ENCODE measurements around the gene HDAC4.

HDAC4 gene

DNA sequence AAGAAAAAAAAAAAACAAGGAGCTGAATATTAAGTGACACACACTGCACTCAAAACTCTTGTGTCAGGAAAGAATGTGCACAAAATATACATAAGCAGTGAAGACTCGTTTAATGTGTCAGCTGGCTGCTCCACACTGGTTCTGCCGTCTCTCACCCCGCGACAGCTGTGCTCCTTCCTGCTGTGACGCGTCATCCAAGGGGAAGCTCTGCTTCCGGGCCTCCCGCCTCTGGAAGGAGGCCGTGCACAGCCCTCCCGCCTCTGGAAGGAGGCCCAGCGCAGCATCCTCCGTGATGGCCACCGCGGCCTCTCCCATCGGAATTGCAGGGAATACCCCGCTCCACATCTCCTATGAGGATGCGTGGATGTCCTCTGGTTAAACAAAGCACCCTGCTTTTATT lies 151.0 kb downstream of the HDAC4 start:
- in situ Hi-C loops (cut with HindIII; ENCODE audit: low pct_ligation_motif_present, low pct_unique_long_range_greater_than_20kb, low sequenced_read_pairs), result no loop called here

DNA sequence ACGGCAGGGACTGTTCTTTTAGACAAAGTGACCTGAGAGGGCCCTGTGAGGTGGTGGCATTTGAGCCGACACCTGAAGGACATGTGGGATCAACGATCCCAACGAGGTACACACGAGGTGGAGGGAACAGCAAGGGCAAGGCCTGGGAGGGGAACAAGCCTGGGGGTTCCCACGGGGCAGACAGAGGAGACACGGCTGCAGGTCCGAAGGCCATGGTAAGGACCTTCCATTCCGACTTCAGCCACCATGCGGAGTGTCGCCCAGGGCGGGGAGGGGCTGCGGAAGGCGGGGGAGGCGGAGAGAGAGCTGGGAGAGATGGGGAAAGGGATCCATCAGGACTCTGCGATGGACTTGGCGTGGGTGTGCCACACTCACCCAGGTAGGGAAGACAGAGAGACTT lies 151.8 kb downstream of the HDAC4 start:
- no peak for DNase-seq
- in situ Hi-C loops (cut with HindIII; ENCODE audit: low pct_ligation_motif_present, low pct_unique_long_range_greater_than_20kb, low sequenced_read_pairs), result no loop called here

More for the DNA sequence above, 151.0 kb downstream of the HDAC4 start:
- no peak for DNase-seq

DNA sequence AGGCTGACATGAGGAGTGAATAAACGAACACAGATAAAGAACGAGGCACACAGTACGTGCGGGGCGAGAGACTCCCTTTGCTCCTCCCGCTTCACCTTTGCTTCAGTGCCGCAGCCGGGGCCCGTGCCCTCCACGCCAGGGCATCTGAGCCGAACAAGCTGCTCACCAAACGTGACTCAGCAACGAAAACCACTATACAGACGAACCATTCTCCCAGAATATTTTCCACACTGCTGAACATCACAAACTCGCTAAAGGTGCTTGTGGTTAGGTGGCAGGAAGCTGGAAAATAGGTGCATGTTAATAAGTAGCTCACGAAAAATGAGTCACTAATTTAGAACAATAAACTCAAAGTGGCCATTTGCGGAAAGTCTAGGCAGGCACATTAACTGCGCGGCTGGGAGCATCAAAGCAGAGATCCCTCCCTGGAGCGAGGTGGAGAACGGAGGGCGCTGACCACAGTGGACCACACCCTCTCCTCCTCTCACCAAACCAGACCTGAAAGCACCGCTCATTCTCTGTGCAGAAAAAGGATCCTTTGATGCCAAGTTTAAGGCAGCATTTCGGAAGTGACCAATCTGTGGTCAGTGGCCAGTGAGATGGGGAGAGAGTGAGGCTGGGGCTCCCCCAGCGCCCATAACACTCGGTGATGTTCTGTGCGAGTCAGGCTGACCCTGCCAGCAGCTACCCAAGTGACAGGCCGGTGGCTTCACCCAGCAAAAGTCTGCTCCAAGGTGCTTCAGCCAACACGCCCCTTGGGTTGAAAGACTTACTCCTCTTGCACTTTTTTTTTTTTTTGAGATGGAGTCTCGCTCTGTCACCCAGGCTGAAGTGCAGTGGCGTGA lies 153.2 kb downstream of the HDAC4 start:
- DNase-seq, result peak; percentile 92
- in situ Hi-C loops (cut with HindIII; ENCODE audit: low pct_ligation_motif_present, low pct_unique_long_range_greater_than_20kb, low sequenced_read_pairs), result no loop called here

DNA sequence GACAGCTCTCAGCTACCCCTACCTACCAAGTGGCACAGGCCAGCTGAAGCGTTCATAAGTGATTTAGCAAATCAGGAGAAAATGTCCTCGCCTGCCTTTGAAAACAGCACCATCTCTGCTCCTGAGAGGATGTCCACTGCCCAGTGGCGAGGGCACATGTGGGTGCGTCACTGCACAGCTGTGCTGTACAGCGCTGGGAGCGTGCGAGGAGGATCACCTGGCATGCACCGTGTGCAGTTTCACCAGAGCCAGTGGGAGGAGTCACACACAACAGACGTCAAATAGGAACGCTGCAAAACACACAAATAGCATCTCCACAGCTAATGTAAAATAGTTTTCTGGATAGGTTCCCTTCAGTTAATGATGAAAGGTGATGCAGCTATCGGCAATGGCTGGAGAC lies 154.1 kb downstream of the HDAC4 start:
- DNase-seq, result peak; percentile 81
- in situ Hi-C loops (cut with HindIII; ENCODE audit: low pct_ligation_motif_present, low pct_unique_long_range_greater_than_20kb, low sequenced_read_pairs), result no loop called here

DNA sequence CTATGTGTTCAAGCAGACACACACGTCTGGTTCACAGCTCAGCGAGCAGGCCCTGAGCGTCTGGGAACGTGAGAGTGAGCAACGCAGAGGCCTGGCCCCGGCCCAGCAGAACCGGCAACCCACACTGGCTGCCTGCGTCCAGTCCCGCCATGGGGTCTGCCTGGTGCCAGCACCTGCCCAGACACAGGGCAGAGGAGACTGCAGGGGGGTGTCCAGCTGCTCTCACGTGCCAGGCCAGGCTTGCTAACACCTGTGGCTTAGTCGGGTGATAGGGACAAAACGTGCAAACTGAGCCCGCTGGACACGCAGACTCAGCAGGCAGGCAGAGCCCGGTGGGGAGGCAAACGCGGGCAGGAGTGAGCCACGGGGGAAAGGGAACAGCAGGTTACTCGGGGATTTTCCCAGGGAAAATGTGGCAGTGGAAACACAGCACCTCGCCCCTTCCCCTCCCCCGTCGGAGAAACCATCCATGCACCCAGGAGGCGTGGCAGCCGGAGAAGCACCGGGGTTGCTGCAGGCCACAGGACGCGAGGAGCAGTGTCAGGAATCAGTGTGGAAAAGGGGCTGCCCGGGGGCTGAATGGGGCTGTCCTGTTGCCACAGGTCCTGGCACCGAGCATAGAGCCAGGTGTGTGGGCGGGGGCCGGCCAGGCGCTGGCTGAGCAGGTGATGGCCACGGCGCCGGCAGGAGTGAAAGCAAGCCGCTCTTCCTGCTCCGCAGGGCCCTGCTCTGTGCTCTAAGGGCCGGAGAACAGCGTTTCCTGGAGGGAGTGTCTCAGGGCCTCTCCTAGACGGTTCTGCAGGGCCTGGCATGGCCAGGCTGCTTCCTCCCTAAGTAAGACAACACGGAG lies 154.7 kb downstream of the HDAC4 start:
- in situ Hi-C loops (cut with HindIII; ENCODE audit: low pct_ligation_motif_present, low pct_unique_long_range_greater_than_20kb, low sequenced_read_pairs), result no loop called here
- peak; percentile 64 for DNase-seq

DNA sequence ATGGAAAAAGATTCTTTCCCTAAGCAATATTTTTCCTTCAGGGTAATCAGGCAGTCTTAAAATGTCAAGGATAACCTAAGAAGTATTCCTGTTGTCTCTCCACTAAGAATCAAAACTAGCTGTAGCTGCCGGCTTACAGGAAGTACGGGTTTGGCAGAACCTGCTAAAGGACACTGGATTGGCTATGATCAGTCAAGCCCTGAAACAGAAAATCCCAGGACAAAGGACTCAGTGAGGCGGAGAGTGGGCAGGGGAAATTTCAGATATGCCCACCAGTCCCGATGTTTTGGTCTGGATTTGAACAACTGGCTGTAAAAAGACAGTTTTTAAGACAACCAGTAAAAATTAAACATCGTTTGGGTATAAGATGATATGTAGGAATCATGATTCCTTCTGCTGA lies 155.7 kb downstream of the HDAC4 start:
- no peak for DNase-seq
- in situ Hi-C loops (cut with HindIII; ENCODE audit: low pct_ligation_motif_present, low pct_unique_long_range_greater_than_20kb, low sequenced_read_pairs), result no loop called here

DNA sequence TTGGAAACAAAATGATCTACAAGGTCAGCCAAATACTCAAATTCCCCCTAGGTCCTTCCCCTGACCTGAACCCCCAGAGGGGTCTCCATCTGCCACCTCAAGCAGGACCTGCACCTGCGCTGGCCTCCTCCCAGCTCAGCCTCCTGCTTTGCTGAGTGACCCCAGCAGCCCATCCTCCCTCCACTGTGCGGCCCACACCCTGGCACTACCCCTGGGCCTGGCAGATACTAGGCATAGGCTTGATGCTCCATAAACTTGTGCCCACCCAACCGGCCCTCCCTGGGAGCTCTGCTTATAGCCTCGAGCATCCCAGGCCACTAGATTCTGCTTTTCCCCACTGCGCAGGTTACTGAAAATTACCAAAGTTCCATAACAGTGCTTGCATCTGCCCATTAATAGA lies 156.2 kb downstream of the HDAC4 start:
- in situ Hi-C loops (cut with HindIII; ENCODE audit: low pct_ligation_motif_present, low pct_unique_long_range_greater_than_20kb, low sequenced_read_pairs), result no loop called here
- DNase-seq, result no peak

DNA sequence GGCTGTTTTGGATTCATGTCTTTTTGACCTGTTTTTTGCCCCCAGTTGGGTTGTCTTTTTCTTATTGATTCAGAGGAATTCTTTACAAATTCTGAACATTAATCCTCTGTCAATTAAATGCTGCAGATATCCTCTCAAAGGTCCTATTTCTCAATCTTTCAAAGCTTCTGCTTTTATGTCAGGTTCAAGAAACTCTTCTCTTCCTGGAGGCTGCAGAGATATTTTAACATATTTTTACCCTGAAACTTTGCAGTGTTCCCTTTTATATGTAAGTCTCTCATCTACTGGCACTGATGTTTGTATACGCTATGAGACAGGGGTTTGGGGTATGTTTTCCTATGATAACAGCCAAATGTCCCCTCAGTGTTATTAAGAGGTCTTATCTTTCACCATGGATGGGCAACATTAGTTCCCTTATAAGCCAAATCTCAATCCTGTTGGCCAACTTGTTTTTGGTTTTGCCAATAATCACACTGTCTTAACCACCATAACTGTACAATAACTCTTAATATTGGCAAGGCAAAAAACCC lies 159.3 kb downstream of the HDAC4 start:
- no peak for DNase-seq
- in situ Hi-C loops (cut with HindIII; ENCODE audit: low pct_ligation_motif_present, low pct_unique_long_range_greater_than_20kb, low sequenced_read_pairs), result no loop called here

DNA sequence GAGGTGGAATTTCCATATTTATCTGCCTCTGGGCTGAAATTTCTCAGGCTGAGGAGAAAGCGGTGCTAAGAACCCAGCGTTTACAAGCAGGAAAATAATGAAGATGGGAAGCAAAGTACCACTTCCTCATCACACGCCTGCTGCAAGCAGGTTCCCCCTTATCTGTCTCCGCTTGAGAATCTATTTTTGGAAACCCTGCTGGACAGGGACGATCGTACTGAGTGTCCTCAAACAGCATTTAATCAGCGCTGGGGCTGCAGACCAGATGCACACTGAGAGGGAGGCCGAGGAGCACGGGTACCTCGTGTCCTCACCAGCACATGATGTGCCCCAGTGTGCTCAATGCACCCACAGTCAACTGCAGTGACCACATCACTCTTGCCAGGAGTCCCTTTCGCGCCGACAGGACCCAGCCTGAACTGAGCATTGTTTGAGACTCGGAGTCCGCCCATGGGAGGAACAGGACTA lies 160.4 kb downstream of the HDAC4 start:
- no peak for DNase-seq
- in situ Hi-C loops (cut with HindIII; ENCODE audit: low pct_ligation_motif_present, low pct_unique_long_range_greater_than_20kb, low sequenced_read_pairs), result no loop called here

DNA sequence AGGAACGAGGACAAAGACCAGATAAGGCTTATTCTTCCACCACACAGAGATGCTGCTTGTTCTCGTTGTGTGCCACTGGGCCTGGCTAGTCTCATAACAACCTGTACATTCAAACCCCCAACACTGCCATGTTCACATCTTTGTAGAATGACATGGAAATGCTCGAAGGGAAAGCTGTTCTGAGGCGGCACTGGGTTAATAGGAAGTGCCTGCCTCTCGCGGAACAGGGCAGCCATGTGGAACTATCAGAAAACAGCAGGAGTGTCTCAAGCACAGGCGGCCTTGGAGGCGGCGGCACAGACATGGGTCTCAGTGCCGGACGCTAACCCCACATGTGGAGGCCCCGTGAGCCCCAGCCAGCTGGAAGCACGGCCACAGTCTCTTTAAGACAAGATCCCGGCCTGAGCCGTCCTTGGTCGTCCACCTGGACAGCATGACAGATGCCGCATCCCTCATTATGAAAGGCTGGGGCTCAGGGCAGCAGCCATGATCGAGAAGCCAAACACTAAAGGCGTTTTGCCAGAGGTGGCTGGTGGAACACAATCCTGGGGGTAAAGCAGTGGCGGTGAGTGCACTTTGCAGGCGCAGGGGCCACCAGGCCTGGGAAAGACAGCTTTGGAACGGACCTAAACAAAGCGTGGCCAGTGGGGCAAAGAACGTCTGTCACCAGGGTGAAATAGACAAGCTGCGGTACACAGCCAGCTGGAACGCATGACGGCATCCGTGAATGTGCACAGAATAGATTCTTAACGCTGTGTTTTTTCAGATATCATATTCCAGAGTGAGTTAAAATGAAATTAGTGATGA lies 161.0 kb downstream of the HDAC4 start:
- in situ Hi-C loops (cut with HindIII; ENCODE audit: low pct_ligation_motif_present, low pct_unique_long_range_greater_than_20kb, low sequenced_read_pairs), result no loop called here
- DNase-seq, result no peak

DNA sequence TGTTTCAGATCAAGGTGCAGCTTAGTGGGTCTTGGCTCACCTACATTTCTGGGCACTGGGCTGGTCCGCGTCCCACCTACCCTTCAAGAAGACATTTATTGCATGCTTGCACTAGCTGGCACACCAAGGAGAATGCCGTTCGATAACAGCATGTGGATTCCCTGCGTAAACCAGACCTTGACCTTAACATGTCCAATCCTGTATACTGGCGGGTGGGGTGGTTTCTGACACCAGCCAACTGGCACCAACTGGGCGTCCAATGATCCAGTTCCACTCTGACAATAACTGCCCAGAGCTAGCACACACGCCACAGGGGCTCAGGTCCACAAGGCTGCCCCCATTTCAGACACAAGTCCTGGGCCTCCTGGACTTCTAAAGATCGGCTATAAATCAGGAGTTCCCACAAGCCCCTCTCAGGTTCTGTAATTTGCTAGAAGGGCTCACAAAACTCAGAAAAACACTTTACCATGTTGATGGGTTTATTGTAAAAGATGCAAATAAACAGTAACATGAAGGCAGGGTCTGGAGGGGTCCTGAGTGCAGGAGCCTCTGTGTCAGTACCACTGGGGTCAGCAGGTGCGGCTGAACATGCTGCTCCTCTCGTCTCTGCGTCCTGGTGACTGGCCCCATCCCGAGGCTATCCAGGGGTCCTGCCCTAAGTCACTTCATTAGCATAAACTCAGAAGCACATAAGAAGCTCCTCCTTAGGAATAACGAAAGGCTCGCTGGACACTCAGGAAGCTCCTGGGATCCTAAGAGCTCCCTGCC lies 161.8 kb downstream of the HDAC4 start:
- DNase-seq, result no peak
- in situ Hi-C loops (cut with HindIII; ENCODE audit: low pct_ligation_motif_present, low pct_unique_long_range_greater_than_20kb, low sequenced_read_pairs), result no loop called here

DNA sequence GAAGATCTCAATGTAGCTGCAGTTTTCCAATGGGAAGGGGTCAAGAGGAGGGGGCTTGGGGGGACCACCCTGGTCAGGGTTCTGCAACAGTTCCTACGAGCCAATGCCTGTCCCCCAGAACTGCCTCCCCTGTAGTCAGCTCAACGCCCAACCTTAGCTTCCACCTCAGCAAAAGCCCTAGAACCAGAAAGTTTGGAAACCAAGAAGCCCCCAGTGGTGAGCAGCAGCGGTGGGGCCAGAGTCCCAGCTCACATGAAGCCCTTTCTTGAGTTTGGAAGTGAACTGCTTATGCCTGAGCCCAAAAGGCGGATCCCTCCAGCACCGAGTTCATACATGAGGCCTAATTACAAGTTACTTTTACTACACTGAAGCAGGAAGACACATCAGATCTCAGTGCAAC lies 162.4 kb downstream of the HDAC4 start:
- DNase-seq, result no peak
- in situ Hi-C loops (cut with HindIII; ENCODE audit: low pct_ligation_motif_present, low pct_unique_long_range_greater_than_20kb, low sequenced_read_pairs), result no loop called here

DNA sequence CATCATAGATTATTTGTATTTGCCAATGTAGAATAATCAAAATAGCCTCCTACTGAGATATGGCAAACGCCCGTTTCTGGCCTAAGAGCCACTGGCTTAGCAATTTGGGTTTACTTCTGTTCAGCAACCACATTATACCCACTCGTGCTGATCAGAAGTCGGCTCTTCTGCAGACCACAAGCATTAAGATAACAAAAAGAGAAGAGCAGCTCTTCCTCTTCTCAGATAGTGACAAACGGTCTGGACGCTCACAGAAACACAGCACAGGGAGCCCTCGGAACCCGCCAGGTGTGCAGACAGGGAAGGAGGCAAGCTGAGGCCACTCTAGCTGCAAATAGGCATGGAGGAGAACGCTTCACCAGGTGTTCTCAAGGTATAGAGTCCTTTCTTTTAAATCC lies 164.0 kb downstream of the HDAC4 start:
- no peak for DNase-seq
- in situ Hi-C loops (cut with HindIII; ENCODE audit: low pct_ligation_motif_present, low pct_unique_long_range_greater_than_20kb, low sequenced_read_pairs), result no loop called here

DNA sequence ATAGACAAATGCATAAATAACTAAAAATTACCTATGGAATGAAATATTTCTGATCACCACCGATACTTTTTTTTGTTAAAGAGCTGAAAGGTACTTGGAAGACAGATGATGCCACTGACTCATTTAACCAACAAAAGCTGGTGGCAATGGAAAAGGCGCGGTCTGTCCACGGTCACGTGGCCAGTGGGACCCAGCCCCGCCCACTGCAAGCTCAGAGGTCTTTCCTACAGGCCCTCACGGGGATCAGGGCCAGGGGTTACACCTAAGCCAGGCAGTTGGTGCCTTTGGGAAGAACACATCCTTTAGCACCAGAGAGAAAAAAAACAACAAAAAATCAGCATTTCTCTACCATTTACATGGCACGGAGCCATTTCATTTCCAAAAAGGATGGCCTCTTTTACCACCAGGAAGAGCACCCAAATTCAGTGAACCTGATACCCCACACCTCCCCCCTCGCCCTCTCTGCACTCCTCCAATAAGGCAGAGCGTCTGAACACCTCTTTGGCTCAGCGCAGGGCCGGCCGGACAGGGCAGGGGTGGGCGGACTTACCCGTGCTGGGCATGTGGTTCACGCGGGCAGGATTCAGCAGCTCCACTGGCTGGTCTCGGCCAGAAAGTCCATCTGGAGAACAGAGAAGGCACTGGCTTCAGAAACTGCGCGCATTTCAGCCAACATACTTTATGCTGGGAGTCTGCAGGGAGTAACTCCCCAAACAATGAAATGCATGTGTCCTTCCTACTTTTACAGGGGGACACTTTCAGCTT lies 164.6 kb downstream of the HDAC4 start:
- no peak for DNase-seq
- in situ Hi-C loops (cut with HindIII; ENCODE audit: low pct_ligation_motif_present, low pct_unique_long_range_greater_than_20kb, low sequenced_read_pairs), result no loop called here

DNA sequence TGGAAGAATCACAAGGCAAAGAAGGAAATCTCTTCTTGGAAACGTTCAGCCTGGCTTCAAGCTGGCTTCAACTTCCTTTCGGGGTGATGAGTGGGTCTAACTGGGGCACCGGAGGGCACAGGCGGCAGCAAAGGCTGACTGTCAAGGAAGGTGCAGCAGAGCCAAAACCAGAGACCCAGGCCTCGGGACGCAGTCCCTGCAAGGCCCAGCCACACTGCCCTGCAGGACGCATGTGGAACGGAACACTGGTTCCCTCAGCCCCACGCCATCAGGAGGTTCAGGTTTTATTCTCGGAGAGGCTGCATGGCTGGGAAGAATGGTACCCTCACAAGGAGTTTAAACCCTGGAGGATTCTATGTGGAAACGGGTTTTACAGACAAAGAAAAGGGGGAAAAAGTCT lies 165.5 kb downstream of the HDAC4 start:
- DNase-seq, result no peak
- in situ Hi-C loops (cut with HindIII; ENCODE audit: low pct_ligation_motif_present, low pct_unique_long_range_greater_than_20kb, low sequenced_read_pairs), result no loop called here

DNA sequence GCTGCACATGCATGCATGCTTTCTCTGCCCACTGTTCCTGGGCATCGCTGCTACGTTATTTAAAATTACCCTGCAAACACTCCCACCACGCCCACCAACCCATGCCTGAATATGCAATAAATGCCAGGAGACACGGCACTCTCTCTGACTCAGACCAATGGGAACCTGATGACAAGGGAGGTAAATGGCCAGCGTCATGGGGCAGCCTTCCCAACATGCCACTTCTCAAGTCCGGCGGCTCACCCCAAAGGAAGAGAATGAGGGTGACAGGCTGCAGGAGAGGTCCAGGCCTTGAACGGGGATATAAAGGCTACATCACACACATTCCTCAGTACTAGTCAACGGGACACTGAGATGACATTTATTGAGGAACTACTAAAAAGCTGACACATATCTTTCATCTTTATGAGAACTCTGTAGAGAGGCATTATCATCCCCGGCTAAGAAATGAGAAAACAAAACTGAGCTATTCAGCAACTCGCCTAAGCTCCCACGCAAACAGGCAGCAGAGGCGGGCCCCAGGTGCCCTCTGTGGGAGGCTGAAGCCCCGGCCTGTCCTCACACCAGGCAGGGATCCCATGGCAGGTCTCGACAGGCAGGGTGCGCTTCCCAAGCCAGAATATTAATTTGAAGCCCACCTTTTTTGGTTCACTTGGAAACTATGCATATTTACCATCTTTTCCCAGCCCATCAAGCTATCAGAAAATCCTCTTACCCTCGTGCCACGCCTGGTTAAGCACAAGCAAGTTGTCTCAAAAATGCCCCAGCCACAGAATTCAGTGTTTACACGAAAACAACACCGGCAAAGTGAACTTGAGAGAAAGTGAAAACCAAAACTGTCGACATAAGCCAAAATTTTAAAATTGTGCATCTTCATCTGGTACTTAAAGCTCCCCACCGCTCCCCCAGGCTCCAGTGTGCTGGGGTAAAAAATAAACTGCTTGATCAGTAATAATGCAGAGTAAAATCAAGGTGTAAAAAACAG lies 166.3 kb downstream of the HDAC4 start:
- in situ Hi-C loops (cut with HindIII; ENCODE audit: low pct_ligation_motif_present, low pct_unique_long_range_greater_than_20kb, low sequenced_read_pairs), result no loop called here

More for the DNA sequence above, 166.3 kb downstream of the HDAC4 start:
- no peak for DNase-seq
